Inflammatory macrophage (primary cell): ENCODE results near the gene CFAP43.

Source experiments
- DNase-seq, 2 donors: peaks; one replicate each; pipeline ENCODE4 v3.0.0-alpha.2; 2020 to 2022
- total RNA-seq, 18 experiments: gene quantifications; one replicate each; lab custom pipeline; 2026; ENCODE audit warnings: mixed read lengths in 6 of 18, inconsistent platforms in 2 of 18; lab: John Stamatoyannopoulos, UW

The CFAP43 gene, protein sequence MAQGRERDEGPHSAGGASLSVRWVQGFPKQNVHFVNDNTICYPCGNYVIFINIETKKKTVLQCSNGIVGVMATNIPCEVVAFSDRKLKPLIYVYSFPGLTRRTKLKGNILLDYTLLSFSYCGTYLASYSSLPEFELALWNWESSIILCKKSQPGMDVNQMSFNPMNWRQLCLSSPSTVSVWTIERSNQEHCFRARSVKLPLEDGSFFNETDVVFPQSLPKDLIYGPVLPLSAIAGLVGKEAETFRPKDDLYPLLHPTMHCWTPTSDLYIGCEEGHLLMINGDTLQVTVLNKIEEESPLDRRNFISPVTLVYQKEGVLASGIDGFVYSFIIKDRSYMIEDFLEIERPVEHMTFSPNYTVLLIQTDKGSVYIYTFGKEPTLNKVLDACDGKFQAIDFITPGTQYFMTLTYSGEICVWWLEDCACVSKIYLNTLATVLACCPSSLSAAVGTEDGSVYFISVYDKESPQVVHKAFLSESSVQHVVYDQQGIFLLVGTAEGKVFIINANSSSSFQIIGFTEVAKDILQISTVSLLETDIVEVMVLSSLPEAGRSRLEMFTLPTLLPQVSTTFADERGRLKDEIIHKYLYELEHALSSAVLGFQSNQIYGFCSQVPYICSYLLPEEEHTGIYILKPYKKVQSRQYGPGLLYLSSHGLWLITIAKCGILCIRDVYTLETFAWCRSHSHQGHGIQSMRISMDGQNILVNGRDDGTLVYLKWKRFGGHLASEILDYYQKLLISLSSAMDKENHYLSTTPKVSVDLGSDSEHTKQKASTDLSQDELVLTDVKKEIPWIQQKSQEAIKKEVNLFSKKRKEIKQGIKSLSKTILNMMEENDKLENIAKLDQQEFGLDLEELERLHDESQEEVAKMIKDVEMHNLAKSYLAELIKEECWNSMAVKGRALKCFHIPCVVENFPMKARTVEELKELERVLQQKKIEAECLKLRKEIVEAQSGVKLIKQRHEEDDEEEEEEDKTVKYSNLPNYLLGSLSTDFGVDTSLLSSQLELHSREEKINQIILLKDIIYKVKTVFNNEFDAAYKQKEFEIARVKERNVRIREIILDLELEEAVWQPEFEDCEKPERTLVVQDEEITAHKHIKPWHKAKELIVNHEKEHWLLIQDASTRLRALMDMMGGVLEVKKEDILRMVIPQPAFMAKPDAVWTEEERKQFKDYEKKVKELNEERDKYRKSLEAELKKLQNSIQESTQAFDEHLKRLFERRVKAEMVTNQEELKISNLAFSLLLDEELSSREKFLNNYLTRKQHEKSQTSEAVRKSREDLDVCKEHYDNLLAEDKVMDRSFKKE (N-terminal part only)
- 0 to 0.75 (median 0.12) reads per million in 18 experiments for total RNA-seq

- peak; percentile 98 for DNase-seq
Measured at GRCh38 chr10:104231784-104232612, at the start of gene CFAP43. CFAP43 (minus strand) TSS chr10:104232364; CDS start chr10:104232246, 118 bp downstream.

- no peak for DNase-seq
Measured at GRCh38 chr10:104281694-104282093, 49.5 kb upstream of the CFAP43 start.

DNA sequence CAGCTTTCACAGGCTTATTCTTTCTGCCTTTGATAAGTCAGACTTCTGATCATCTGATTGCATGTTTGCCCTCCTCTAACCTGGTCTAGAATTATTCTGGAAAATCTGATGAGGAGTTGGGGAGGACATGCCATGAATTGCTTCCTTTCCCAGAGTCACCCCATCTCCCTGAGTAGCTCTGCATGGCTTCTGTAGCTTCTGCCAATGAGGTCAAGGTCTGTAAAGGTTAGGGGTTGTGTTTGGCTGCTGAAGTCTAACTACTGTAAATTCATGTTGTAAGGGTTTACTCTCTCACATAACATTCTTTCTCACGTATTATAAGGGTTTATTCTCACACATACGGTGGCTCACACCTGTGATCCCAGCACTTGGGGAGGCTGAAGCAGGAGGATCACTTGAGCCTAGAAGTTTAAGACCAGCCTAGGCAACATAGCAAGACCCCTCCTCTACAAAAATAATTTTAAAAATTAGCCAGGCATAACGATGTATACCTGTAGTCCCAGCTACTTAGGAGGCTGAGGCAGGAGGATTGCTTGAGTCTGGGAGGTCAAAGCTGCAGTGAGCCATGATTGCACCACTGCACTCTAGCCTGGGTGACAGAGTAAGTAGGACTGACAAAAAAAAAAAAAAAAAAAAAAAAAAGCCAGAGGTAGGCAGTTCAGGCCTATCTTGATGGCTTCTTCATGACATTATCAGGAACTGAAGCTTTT, 47.5 kb upstream of the CFAP43 start:
- DNase-seq: no peak

GRCh38 chr10:104277785-104278184, 45.6 kb upstream of the CFAP43 start:
- DNase-seq: no peak

- no peak for DNase-seq
Measured at GRCh38 chr10:104276192-104276591, 44.0 kb upstream of the CFAP43 start.

- peak in 1 of 2 donors; percentile 26 for DNase-seq
Measured at GRCh38 chr10:104274762-104275721, 42.9 kb upstream of the CFAP43 start.

- DNase-seq: no peak
Measured at GRCh38 chr10:104273899-104274575, 41.9 kb upstream of the CFAP43 start.

- DNase-seq: no peak
Measured at GRCh38 chr10:104273286-104273685, 41.1 kb upstream of the CFAP43 start.

DNA sequence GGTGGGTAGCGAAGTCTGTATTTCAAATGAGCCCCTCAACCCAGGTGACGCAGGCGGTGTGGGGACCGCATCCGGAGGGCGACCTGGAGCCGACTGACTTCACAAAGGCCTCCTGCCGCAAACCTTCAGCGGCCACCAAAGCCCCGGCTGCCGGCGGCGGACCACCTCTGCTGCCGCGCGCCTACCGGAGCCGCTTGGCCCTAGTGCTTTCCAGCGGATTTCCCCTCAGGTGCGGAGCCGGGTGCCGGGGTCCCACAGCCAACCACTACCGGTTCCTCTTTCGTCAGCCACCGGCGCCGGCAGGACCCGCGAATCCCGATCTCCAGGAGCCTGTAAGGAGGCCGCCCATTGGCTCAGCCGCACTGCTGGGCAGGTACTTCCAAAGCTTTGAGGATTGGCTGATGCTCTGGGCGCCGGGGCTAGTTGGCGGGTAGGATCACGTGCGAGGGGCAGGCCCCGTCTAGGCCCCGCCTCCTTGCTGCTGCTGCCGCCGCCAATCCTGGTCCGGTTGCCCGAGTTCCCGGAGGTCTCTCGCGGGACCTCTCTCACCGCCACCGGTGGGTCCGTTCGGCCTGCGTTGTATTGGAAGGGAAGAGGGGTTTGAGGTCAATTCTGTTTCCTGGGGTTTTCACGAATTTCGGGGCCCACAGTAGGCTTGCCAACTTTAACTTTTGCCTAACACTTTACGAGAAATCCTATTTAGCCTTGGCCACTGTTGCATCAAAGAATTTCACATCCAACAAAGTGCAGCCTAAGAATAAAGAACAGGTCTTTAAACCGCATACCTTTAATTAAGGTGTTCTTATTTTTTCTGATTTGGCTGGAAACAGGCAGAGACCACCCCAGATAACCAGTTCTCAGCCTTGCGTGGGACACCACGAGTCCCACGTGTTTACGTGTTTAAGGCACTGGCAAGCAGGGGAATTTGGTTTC, 36.8 kb upstream of the CFAP43 start, which contains the start of gene GSTO2:
TSS of gene GSTO2 (plus strand) at position 472 of the 933 bp plus-strand sequence. CDS start 5,732 bp downstream, outside the sequence.
- DNase-seq: peak; percentile 97

DNA sequence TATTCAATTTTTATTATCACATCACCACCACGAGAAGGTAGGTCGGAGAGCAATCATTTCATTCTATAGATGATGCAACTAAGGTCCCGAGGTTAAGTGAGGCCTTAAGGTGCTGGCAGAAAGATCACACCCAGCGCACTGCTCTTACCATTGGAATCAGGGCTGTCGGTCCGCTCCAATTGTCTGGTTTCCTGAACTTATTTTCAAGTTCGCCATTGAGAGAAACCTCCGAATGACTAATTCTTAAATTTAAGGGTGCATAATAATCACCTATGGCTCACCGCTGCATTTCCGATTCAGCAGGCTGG, 36.2 kb upstream of the CFAP43 start:
- DNase-seq: peak in 1 of 2 donors; percentile 33

GRCh38 chr10:104267721-104268404, 35.7 kb upstream of the CFAP43 start:
- DNase-seq: no peak

DNA sequence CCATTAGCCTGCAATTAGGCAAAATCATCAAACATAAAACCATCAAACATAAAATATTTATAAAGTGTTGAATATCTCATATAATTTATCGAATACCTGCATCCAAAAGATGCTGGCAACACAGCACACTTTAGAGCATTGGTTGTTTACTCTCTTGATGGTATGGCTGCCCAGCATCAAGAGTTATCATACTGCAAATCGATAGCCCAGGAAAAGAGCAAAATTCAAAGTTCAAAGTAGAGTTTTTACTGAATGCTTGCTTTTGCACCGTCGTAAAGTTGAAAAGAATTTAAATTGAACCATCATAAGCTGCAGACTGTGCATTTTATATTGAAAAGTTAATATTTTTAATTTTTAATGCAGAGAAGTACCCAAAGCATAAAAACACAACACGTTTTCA, 32.6 kb upstream of the CFAP43 start:
- DNase-seq: no peak

DNA sequence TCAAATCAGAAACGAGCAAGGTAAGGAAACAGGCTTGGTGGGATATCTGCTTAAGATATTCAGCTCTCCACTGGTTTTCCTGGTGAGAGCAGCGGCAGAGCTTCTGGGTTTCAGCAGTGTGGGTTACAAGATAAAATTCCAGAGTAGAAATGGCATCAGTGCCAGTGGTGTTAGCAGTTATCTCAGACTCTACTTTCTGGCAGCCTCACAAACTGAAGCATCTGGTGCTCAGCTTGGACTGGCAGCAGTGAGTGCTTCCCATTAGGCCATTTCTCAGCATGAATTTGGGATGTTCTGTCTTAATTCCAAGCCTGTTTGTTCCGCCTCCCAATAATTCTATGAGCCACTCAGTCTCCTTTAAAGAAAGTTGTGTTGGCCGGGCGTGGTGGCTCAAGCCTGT, 29.9 kb upstream of the CFAP43 start:
- DNase-seq: no peak

DNA sequence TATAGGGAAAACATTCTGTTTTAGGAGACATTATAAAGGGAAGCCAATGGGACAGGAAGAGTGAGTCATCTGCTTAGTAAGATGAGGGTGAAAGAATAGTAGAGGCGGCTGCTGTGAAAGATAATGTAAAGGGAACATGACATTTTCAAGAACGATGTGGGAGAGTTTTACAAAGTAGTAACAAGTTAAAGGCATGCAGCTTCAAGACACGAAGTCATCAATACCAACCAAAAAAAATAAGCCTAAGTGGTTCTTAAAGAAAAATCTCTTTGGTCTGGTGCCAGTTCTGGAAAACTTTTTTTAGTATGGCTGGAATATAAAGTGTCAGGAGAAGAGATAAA, 28.6 kb upstream of the CFAP43 start:
- peak; percentile 60 to 69 for DNase-seq

DNA sequence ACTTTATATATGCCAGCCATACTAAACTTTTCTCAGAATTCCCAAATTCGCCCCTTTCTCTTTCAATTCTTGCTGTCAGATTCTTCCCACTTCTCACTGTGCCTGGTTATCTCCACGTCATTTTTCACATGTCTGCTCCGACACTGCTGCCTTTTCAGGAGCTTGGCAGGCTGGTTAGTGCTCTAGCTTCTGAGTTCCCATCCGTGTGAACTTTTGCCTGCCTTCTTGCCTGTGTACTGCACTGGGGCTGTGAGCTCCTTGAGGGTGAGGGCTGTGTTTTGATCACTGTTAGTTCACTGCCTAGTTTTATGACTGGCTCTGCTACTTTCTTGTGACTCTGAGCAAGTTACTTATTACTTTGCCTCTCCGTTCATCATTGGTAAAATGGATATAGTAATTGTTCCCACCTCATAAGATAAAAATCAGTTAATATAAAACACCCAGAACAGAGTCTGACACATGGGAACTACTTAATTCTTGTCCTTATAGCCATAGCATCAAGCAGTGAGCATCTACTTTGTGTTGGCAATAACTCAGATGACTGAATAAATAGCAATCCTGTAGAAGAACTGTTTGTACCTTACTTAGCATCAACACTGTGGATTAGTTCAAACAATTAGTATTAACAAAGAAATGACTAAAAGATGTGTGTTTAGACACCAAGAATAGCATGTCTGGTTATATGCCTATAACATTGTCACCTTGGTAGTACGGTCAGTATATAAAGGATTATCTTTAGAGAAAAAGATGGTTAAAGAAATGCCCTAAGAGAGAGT, 28.0 kb upstream of the CFAP43 start:
- DNase-seq: no peak

- no peak for DNase-seq
Measured at GRCh38 chr10:104259456-104259855, 27.3 kb upstream of the CFAP43 start.

- DNase-seq: no peak
Measured at GRCh38 chr10:104258209-104258608, 26.0 kb upstream of the CFAP43 start.
